ENCODE data around the gene POLL.

POLL gene

DNA sequence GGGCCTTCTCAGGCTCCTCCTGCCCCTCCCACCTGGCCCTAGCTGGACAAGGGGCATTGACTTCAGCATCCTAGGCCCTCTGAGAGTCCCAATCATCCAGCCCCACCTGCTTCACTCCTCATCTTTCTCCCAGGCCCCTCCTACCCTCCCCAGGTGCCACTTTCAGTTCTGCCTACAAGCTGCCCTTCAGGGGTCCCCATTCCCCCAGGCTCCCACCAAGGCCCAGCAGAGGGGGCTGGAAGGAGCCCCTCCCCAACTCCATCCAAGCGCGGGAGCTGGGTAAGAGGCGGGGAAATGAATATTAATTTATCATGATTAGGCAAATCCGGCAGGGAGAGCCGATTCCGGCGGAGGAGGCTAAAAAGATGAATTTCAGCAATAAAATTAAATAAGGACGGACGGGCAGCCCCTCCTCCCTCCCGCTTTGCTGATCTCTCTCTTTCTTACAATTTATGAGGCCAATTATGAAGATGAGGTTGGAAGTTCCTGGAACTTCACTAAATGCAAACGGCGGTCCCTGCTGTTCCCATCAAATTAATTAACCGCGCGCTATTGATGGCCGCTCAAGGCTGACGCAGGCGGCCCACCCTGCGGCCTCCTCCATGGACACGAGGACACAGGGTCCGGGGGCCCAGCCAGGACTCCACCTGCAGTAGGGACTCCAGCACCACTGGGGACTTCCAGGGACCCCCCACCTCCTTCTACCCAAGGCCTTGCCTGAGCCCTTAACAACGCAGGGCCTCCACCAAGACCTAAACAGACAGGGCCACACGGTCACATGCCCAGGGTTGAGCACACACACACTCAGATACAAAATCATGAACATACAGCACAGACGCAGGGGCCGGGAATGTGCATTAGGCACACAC lies 13.9 kb downstream of the POLL start:
- TF ChIP-seq, protein P1, sequence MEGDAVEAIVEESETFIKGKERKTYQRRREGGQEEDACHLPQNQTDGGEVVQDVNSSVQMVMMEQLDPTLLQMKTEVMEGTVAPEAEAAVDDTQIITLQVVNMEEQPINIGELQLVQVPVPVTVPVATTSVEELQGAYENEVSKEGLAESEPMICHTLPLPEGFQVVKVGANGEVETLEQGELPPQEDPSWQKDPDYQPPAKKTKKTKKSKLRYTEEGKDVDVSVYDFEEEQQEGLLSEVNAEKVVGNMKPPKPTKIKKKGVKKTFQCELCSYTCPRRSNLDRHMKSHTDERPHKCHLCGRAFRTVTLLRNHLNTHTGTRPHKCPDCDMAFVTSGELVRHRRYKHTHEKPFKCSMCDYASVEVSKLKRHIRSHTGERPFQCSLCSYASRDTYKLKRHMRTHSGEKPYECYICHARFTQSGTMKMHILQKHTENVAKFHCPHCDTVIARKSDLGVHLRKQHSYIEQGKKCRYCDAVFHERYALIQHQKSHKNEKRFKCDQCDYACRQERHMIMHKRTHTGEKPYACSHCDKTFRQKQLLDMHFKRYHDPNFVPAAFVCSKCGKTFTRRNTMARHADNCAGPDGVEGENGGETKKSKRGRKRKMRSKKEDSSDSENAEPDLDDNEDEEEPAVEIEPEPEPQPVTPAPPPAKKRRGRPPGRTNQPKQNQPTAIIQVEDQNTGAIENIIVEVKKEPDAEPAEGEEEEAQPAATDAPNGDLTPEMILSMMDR (IDR thresholded peaks at IDR 0.05; ENCODE audit: extremely low read depth, insufficient read depth, missing control alignments): no peak
- no peak for DNase-seq (ENCODE audit: low spot score)
- in situ Hi-C loops (cut with MboI; ENCODE audit: low pct_unique_long_range_greater_than_20kb, low sequenced_read_pairs, unreplicated experiment): loop anchor here (25.0 kb wide), 2 partner anchors 262 to 362 kb away; no protein-coding TSS in a partner anchor

DNA sequence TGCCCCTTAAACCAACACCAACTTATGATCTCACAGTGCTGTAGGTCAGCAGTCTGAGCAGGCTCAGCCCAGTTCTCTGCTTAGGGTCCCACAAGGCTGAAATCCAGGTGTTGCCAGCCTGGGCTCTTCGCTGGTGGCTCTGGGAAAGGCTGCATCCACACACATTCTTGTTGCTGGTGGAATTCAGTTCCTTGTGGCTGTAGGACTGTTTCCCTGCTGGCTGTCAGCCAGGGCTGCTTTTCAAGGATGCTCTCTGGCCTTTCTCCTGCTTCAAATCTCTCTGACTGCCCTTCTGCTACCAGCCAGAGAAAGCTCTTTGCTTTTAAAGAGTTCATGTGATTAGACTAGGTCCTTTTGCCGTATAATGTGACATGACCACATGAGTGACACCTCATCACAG lies 15.3 kb downstream of the POLL start:
- in situ Hi-C loops (cut with MboI; ENCODE audit: low pct_unique_long_range_greater_than_20kb, low sequenced_read_pairs, unreplicated experiment): loop anchor here (25.0 kb wide), 2 partner anchors 260 to 360 kb away; no protein-coding TSS in a partner anchor

DNA sequence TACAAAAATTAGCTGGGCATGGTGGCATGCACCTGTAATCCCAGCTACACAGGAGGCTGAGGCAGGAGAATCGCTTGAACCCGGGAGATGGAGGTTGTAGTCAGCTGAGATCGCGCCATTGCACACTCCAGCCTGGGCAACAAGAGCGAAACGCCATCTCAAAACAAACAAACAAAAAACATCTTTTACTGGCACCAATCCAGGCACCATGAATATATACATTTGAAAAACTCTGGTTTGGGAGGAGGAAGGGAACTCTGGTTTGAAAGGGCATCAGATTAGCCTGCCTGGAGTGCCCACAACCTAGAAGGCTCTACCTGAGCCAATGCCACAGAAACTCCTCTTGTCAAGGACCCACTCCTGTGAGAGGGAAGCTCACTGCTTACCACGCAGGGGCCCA lies 15.9 kb downstream of the POLL start:
- TF ChIP-seq, protein P1 (IDR thresholded peaks at IDR 0.05; ENCODE audit: extremely low read depth, insufficient read depth, missing control alignments): no peak
- in situ Hi-C loops (cut with MboI; ENCODE audit: low pct_unique_long_range_greater_than_20kb, low sequenced_read_pairs, unreplicated experiment): loop anchor here (25.0 kb wide), 2 partner anchors 260 to 360 kb away; no protein-coding TSS in a partner anchor
- no peak for DNase-seq (ENCODE audit: low spot score)

More for the DNA sequence above, 15.3 kb downstream of the POLL start:
- no peak for DNase-seq (ENCODE audit: low spot score)
- TF ChIP-seq, protein P1 (IDR thresholded peaks at IDR 0.05; ENCODE audit: extremely low read depth, insufficient read depth, missing control alignments): no peak

DNA sequence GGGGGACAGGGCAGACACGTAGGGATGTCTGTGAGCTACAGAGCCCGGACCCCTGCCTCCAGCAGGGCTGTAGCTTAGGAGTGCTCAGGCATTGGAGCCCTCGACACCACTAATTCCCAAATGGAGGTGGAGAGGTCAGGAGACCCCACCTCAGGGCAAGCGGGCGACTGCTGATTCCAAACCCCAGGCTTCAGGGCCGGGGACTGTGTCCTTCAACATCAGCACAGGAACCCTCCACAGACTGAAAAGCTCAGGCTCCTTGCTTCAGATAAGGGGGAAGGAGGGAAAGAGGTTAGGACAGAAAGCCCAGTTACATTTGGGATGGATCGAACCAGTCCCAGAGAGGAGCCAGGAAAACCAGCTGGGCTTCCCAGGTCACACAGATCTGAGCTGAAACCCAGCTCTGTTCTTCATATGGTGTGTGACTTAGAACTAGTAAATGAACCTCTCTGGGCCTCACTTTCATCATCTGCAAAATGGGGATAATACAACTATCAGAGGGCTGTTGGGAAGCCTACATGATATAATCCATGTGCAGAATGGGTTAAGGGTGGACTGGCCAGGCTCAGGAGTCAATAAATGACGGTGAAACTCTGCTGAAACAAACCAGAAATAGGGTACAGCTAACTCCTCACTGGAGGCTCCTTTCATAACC lies 16.7 kb downstream of the POLL start:
- TF ChIP-seq, protein P1 (IDR thresholded peaks at IDR 0.05; ENCODE audit: extremely low read depth, insufficient read depth, missing control alignments): no peak
- peak; percentile 22 for DNase-seq (ENCODE audit: low spot score)
- in situ Hi-C loops (cut with MboI; ENCODE audit: low pct_unique_long_range_greater_than_20kb, low sequenced_read_pairs, unreplicated experiment): loop anchor here (25.0 kb wide), 2 partner anchors 259 to 359 kb away; no protein-coding TSS in a partner anchor

DNA sequence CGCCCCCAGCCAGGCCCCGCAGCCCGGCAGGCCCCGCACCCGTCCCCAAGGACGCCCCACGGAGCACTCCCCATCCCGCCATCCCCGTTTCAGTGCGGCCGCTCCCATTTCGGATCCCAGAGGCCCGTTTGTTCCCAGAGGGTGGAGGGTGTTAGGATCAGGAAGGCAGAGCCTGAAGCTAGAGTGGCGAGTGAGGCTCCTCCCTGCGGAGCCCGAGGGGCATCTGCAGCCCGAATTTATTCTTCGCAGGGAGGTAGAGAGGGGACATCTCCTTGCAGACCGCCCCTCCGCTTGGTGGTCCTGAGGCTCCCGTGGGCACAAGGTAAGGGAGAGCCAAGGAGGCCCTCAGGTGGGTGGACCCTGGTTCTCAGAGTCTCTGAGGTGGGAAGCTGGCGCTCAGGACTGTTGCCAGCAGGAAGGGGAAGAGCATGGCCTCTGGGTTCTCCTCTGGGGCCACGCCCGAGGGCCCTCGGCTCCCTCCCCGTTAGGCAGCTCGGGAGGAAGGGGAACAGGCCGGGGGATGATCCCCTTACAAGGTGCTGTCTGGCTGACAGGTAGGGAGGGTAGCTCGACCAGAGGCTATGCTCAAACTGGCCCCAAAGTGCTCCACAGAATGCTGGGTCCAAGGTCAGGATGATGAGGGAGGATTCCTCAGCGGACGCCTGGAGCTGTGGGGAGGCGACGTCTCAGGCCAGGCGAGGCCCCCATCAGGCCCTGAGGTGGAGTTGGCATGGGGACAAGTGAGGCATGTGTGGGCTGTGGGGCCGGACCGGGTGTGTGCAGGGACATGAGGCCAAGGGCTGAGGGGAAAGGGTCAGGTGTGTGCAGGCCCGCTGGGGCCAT lies 17.4 kb downstream of the POLL start:
- in situ Hi-C loops (cut with MboI; ENCODE audit: low pct_unique_long_range_greater_than_20kb, low sequenced_read_pairs, unreplicated experiment): loop anchor here (25.0 kb wide), 2 partner anchors 258 to 358 kb away; no protein-coding TSS in a partner anchor
- TF ChIP-seq, protein P1 (IDR thresholded peaks at IDR 0.05; ENCODE audit: extremely low read depth, insufficient read depth, missing control alignments): no peak
- no peak for DNase-seq (ENCODE audit: low spot score)

Data from GM13977 (cell line).